Measurements from ENCODE around the gene MISP.

Gene MISP

DNA sequence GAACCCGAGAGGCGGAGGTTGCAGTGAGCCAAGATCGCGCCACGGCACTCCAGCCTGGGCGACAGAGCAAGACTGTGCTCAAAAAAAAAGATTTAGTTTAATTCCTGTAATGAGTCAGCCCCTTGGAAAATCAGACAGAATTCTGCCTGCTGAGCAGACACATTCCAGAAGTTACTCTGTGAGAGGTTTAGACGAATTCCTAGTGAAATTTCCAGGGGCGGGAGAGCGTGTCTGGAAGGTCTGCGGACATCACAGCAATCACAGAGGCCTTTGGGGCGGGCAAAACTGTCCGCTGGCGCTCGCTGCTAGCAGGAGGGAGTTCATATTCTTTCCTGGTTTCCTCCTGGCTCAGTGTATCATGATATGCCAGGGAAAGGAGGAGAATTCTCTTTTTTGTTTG lies 17.5 kb downstream of the MISP start:
- no peak for TF ChIP-seq CTCF (IDR thresholded peaks at IDR 0.05; ENCODE audit: low read depth, low read length)
- H3K4me3 ChIP-seq (ENCODE audit: low read depth, low read length) = no peak overlapping the region

- H3K4me3 ChIP-seq (ENCODE audit: low read depth, low read length) = no peak overlapping the region
Measured at GRCh38 chr19:769616-770015, 18.7 kb downstream of the MISP start.

GRCh38 chr19:771332-771785 lies 20.4 kb downstream of the MISP start:
- no peak overlapping the region for H3K4me3 ChIP-seq (ENCODE audit: low read depth, low read length)
- peak; percentile 50 for TF ChIP-seq CTCF (IDR thresholded peaks at IDR 0.05; ENCODE audit: low read depth, low read length)

More at GRCh38 chr19:769616-770015, 18.7 kb downstream of the MISP start:
- no peak for TF ChIP-seq CTCF (IDR thresholded peaks at IDR 0.05; ENCODE audit: low read depth, low read length)

GRCh38 chr19:772063-772462 lies 21.2 kb downstream of the MISP start:
- no peak overlapping the region for H3K4me3 ChIP-seq (ENCODE audit: low read depth, low read length)
- no peak for TF ChIP-seq CTCF (IDR thresholded peaks at IDR 0.05; ENCODE audit: low read depth, low read length)

DNA sequence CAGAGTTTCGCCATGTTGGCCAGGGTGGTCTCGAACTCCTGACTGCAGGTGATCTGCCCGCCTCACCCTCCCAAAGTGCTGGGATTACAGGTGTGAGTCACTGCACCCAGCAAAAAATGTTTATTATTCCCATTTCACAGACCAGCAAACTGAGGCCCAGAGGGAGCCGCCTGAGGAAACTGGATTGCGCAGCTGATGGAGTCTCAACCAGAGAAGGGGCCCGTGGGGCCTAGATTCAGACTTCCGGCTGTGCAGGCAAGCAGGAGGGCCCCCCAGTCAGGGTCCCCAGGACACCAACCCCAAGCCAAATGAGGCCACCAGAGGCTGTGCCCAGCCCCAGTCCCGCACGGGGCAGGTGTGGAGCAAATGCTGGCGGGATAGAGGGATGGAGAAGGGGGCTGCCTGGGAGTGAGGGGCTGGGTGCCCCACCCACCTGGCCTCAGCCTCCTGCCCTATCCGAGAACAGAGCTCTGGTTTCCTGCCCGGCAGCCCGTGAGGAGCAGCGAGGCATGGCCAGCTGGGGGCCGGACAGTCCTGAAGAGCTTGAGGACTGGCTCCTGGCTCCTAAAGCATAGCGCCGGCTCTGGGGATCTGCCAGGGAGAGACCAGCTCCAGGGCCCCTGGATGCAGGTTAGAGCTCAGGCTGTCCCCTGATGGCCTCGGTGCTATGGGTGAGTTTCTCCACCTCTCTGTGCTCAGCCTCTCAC lies 22.0 kb downstream of the MISP start:
- no peak for TF ChIP-seq CTCF (IDR thresholded peaks at IDR 0.05; ENCODE audit: low read depth, low read length)
- H3K4me3 ChIP-seq (ENCODE audit: low read depth, low read length) = no peak overlapping the region

DNA sequence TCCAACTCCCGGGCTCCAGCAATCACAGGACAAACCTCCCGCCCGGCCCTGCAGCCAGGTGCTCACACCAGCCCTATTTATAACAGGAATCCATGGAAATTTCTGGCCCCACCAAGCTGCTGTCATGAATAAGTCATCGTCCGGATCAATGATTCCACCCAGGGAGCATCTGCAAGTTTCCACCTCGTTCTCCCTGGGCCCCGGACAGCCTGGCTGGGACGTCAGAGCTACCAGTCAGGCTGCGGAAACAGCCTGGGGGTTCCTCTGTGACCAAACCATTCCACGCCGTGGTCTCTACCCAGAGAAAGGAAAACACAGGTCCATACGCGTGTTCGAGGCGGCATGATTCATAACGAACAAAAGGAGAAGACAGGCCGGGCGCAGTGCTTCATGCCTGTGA lies 25.6 kb downstream of the MISP start:
- no peak for TF ChIP-seq CTCF (IDR thresholded peaks at IDR 0.05; ENCODE audit: low read depth, low read length)
- no peak overlapping the region for H3K4me3 ChIP-seq (ENCODE audit: low read depth, low read length)

GRCh38 chr19:778910-779653 lies 28.2 kb downstream of the MISP start:
- H3K4me3 ChIP-seq (ENCODE audit: low read depth, low read length) = no peak overlapping the region
- no peak for TF ChIP-seq CTCF (IDR thresholded peaks at IDR 0.05; ENCODE audit: low read depth, low read length)

All from WI38 (cell line).